ENCODE data around the gene GOLGA6L1.

DNA sequence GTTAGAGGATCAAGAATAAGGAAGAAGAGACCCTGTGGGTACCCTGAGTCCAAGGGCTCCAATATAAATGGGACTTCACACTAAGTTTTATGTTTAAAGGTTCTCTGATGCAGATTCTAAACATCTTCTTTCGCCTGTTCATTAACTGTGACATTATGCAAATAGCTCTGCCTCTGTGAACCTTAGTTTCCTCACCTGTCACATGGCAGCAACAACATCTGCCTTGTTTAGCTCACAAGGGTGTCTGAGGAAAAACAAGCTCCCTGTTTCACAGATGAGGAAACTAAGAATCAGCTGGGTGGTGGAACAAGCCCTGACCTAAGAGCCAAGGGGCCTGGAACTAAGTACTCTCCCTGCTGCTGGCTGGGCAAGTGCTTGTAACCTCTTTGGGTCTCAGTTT is 40.8 kb downstream of the GOLGA6L1 start:
- TF ChIP-seq, protein P1, sequence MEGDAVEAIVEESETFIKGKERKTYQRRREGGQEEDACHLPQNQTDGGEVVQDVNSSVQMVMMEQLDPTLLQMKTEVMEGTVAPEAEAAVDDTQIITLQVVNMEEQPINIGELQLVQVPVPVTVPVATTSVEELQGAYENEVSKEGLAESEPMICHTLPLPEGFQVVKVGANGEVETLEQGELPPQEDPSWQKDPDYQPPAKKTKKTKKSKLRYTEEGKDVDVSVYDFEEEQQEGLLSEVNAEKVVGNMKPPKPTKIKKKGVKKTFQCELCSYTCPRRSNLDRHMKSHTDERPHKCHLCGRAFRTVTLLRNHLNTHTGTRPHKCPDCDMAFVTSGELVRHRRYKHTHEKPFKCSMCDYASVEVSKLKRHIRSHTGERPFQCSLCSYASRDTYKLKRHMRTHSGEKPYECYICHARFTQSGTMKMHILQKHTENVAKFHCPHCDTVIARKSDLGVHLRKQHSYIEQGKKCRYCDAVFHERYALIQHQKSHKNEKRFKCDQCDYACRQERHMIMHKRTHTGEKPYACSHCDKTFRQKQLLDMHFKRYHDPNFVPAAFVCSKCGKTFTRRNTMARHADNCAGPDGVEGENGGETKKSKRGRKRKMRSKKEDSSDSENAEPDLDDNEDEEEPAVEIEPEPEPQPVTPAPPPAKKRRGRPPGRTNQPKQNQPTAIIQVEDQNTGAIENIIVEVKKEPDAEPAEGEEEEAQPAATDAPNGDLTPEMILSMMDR (IDR thresholded peaks at IDR 0.05): no peak
- no peak for TF ChIP-seq EP300 (IDR thresholded peaks at IDR 0.05)
